ENCODE results near the gene SLAIN2.

DNA sequence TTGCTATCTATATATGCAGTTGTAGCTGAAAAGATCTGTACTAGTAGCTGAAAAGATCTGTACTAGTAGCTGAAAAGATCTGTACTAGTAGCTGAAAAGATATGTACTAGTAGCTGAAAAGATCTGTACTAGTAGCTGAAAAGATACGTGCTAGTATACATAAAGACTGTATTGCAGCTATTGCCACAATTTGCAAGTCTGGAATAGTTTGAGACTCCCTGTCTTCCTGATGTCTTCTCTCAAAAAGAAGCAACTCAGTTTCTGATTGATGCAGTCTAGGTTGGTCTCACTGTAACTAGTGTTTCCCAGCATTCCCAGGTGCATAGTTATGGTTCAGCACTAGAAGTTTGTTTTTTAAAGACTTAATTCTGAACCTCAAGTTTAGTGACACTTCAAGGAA, 15.0 kb downstream of the SLAIN2 start:
- TF ChIP-seq, protein P1, sequence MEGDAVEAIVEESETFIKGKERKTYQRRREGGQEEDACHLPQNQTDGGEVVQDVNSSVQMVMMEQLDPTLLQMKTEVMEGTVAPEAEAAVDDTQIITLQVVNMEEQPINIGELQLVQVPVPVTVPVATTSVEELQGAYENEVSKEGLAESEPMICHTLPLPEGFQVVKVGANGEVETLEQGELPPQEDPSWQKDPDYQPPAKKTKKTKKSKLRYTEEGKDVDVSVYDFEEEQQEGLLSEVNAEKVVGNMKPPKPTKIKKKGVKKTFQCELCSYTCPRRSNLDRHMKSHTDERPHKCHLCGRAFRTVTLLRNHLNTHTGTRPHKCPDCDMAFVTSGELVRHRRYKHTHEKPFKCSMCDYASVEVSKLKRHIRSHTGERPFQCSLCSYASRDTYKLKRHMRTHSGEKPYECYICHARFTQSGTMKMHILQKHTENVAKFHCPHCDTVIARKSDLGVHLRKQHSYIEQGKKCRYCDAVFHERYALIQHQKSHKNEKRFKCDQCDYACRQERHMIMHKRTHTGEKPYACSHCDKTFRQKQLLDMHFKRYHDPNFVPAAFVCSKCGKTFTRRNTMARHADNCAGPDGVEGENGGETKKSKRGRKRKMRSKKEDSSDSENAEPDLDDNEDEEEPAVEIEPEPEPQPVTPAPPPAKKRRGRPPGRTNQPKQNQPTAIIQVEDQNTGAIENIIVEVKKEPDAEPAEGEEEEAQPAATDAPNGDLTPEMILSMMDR (conservative IDR thresholded peaks at IDR 0.05; ENCODE audit: low read depth, low read length): no peak
- TF ChIP-seq POLR2A (IDR thresholded peaks at IDR 0.05; ENCODE audit: low read depth, low read length) (no peak), RFX5 (IDR thresholded peaks at IDR 0.05; ENCODE audit: low read depth, low read length) (no peak), SMC3 (IDR thresholded peaks at IDR 0.05; ENCODE audit: low read depth, low read length) (no peak), FOS (IDR thresholded peaks at IDR 0.05; ENCODE audit: low read depth, low read length) (no peak), MXI1 (IDR thresholded peaks at IDR 0.05; ENCODE audit: borderline replicate concordance, low read depth, low read length) (no peak), RCOR1 (IDR thresholded peaks at IDR 0.05; ENCODE audit: insufficient replicate concordance, low read length) (no peak), RAD21 (IDR thresholded peaks at IDR 0.05; ENCODE audit: low read length) (no peak), BHLHE40 (IDR thresholded peaks at IDR 0.05; ENCODE audit: low read depth, low read length) (no peak), MAFK (IDR thresholded peaks at IDR 0.05; ENCODE audit: low read depth, low read length) (no peak), CEBPB (IDR thresholded peaks at IDR 0.05; ENCODE audit: low read depth, low read length) (no peak)
- TF ChIP-seq, protein P2, sequence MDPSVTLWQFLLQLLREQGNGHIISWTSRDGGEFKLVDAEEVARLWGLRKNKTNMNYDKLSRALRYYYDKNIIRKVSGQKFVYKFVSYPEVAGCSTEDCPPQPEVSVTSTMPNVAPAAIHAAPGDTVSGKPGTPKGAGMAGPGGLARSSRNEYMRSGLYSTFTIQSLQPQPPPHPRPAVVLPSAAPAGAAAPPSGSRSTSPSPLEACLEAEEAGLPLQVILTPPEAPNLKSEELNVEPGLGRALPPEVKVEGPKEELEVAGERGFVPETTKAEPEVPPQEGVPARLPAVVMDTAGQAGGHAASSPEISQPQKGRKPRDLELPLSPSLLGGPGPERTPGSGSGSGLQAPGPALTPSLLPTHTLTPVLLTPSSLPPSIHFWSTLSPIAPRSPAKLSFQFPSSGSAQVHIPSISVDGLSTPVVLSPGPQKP (IDR thresholded peaks at IDR 0.05; ENCODE audit: borderline replicate concordance, low read depth, low read length): no peak
- TF ChIP-seq, protein P3, sequence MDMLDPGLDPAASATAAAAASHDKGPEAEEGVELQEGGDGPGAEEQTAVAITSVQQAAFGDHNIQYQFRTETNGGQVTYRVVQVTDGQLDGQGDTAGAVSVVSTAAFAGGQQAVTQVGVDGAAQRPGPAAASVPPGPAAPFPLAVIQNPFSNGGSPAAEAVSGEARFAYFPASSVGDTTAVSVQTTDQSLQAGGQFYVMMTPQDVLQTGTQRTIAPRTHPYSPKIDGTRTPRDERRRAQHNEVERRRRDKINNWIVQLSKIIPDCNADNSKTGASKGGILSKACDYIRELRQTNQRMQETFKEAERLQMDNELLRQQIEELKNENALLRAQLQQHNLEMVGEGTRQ (IDR thresholded peaks at IDR 0.05; ENCODE audit: low read depth, low read length): no peak
